Type B pancreatic cell (in vitro differentiated cells): ENCODE results near the gene GTF3C1. TPM values are rescaled to one million over a fixed set of nuclear protein-coding genes. Genes with fewer than 3 reads are reported as not detected.

Experiments
- DNase-seq: peaks from one replicate; pipeline ENCODE4 v3.0.0; 2021; ENCODE audit warnings: mixed read lengths; ENCODE audit not compliant: unreplicated experiment; ENCODE audit errors: extremely low spot score
- H3K27ac Mint-ChIP-seq: 2 replicates; pipeline ENCODE4 v1.8.0; 2021; ENCODE audit warnings: mild to moderate bottlenecking, mixed read lengths
- H3K27me3 Mint-ChIP-seq: 2 replicates; pipeline ENCODE4 v1.8.0; 2021; ENCODE audit warnings: mixed read lengths
- H3K36me3 Mint-ChIP-seq: 2 replicates; pipeline ENCODE4 v1.8.0; 2021; ENCODE audit warnings: mixed read lengths
- H3K4me1 Mint-ChIP-seq: one replicate; pipeline ENCODE4 v1.8.0; 2021; ENCODE audit warnings: mixed read lengths; ENCODE audit not compliant: unreplicated experiment
- H3K4me3 Mint-ChIP-seq: 2 replicates; pipeline ENCODE4 v1.8.0; 2021; ENCODE audit warnings: mild to moderate bottlenecking, mixed read lengths
- H3K9me3 Mint-ChIP-seq: 2 replicates; pipeline ENCODE4 v1.8.0; 2021; ENCODE audit warnings: mixed read lengths
- CTCF ChIP-seq: fragments of 200-600 bp; sonication (generic); conservative IDR thresholded peaks from 2 replicates; pipeline ENCODE4 v1.5.0; 2021; ENCODE audit warnings: antibody characterized with exemption, mild to moderate bottlenecking
- total RNA-seq: library from RNA; stranded (reverse); gene quantifications from 2 replicates; pipeline ENCODE4 v1.2.1, GENCODE V29; 2021; ENCODE audit warnings: low replicate concordance

The GTF3C1 gene
- total RNA-seq, 1 donor from 2014 or later: 94.5 TPM

GRCh38 chr16:27561216-27561615 lies 11.5 kb upstream of the GTF3C1 start:
- Mint-ChIP-seq H3K4me3 (no peak overlapping the region), H3K27me3 (no peaks in the 10 kb centered on the region), H3K36me3 (peaks cover 7% of the 10 kb centered on the region), H3K27ac (no peak overlapping the region), H3K4me1 (peaks cover 9% of the 10 kb centered on the region), H3K9me3 (no peaks in the 10 kb centered on the region)
- TF ChIP-seq CTCF: no peak
- no peak for DNase-seq

GRCh38 chr16:27558932-27559331 lies 9.2 kb upstream of the GTF3C1 start:
- DNase-seq: no peak
- Mint-ChIP-seq H3K9me3 (no peaks in the 10 kb centered on the region), H3K27ac (no peak overlapping the region), H3K4me3 (no peak overlapping the region), H3K36me3 (peaks cover 7% of the 10 kb centered on the region), H3K27me3 (no peaks in the 10 kb centered on the region), H3K4me1 (peaks cover 4% of the 10 kb centered on the region)
- TF ChIP-seq CTCF: no peak

GRCh38 chr16:27558434-27558833 lies 8.7 kb upstream of the GTF3C1 start:
- no peaks in the 10 kb centered on the region for H3K9me3 Mint-ChIP-seq
- H3K27me3 Mint-ChIP-seq: no peaks in the 10 kb centered on the region
- no peak overlapping the region for H3K27ac Mint-ChIP-seq
- peaks cover 4% of the 10 kb centered on the region for H3K4me1 Mint-ChIP-seq
- peaks cover 7% of the 10 kb centered on the region for H3K36me3 Mint-ChIP-seq
- no peak for TF ChIP-seq CTCF
- no peak for DNase-seq
- no peak overlapping the region for H3K4me3 Mint-ChIP-seq

GRCh38 chr16:27556471-27556870 lies 6.8 kb upstream of the GTF3C1 start:
- Mint-ChIP-seq H3K4me1 (peaks cover 4% of the 10 kb centered on the region), H3K4me3 (no peak overlapping the region), H3K27me3 (no peaks in the 10 kb centered on the region)

GRCh38 chr16:27551036-27551435 lies 1.3 kb upstream of the GTF3C1 start:
- TF ChIP-seq CTCF: no peak
- no peak for DNase-seq
- H3K27ac Mint-ChIP-seq: peak overlapping the region; percentile 100
- H3K4me3 Mint-ChIP-seq: peak overlapping the region; percentile 99
- peaks cover 7% of the 10 kb centered on the region for H3K36me3 Mint-ChIP-seq
- H3K27me3 Mint-ChIP-seq: no peaks in the 10 kb centered on the region
- H3K9me3 Mint-ChIP-seq: no peaks in the 10 kb centered on the region
- peaks cover 26% of the 10 kb centered on the region for H3K4me1 Mint-ChIP-seq

More at GRCh38 chr16:27556471-27556870, 6.8 kb upstream of the GTF3C1 start:
- Mint-ChIP-seq H3K27ac (no peak overlapping the region), H3K36me3 (peaks cover 7% of the 10 kb centered on the region), H3K9me3 (no peaks in the 10 kb centered on the region)
- TF ChIP-seq CTCF: no peak
- no peak for DNase-seq

- TF ChIP-seq CTCF: no peak
- H3K4me1 Mint-ChIP-seq: peaks cover 26% of the 10 kb centered on the region
- DNase-seq: no peak
- H3K9me3 Mint-ChIP-seq: no peaks in the 10 kb centered on the region
- peak overlapping the region; percentile 100 for H3K27ac Mint-ChIP-seq
- H3K4me3 Mint-ChIP-seq: peak overlapping the region; percentile 99
- H3K27me3 Mint-ChIP-seq: no peaks in the 10 kb centered on the region
- peaks cover 7% of the 10 kb centered on the region for H3K36me3 Mint-ChIP-seq
Observed at GRCh38 chr16:27550582-27550920, 838 bp upstream of the GTF3C1 start.
